Activated CD4-positive, alpha-beta T cell treated with anti-CD3 and anti-CD28 coated beads, Interleukin-2, amount 10 ng/mL, durations not matched to agents 24 days and 14 days (primary cell): Measurements from ENCODE around the gene SUPT20HL2. TPM values are rescaled to one million over a fixed set of nuclear protein-coding genes. Genes with fewer than 3 reads are reported as not detected.

Source experiments
- DNase-seq: peaks from one replicate; pipeline ENCODE4 v3.0.0; 2022
- H3K27ac Mint-ChIP-seq: one replicate; pipeline ENCODE4 v1.8.0; 2022; ENCODE audit warnings: mild to moderate bottlenecking, mixed read lengths
- H3K27me3 Mint-ChIP-seq: one replicate; pipeline ENCODE4 v1.8.0; 2022; ENCODE audit warnings: mixed read lengths
- H3K36me3 Mint-ChIP-seq: one replicate; pipeline ENCODE4 v1.8.0; 2022; ENCODE audit warnings: low read depth, mild to moderate bottlenecking, mixed read lengths
- H3K4me1 Mint-ChIP-seq: one replicate; pipeline ENCODE4 v1.8.0; 2021; ENCODE audit warnings: mixed read lengths
- H3K4me3 Mint-ChIP-seq: one replicate; pipeline ENCODE4 v1.8.0; 2022; ENCODE audit warnings: mild to moderate bottlenecking, moderate library complexity, mixed read lengths
- H3K9me3 Mint-ChIP-seq: one replicate; pipeline ENCODE4 v1.8.0; 2021; ENCODE audit warnings: mixed read lengths
- intact Hi-C: fragments of 100-400 bp; cut with micrococcal nuclease; formaldehyde crosslinking; loops from one replicate; pipeline ENCODE4 v1.15.1; 2023
- total RNA-seq: library from RNA; stranded (reverse); gene quantifications from 2 replicates; pipeline ENCODE4 v1.2.3, GENCODE V29; 2022

SUPT20HL2 gene
- total RNA-seq, 1 donor from 2014 or later = 0.09 TPM

- no peak overlapping the region for H3K4me3 Mint-ChIP-seq
- intact Hi-C loops = no loop called here
- no peaks in the 10 kb centered on the region for H3K36me3 Mint-ChIP-seq
- no peak for DNase-seq
- no peaks in the 10 kb centered on the region for H3K9me3 Mint-ChIP-seq
- H3K4me1 Mint-ChIP-seq = peaks cover 2% of the 10 kb centered on the region
- H3K27ac Mint-ChIP-seq = no peak overlapping the region
- peaks cover 1% of the 10 kb centered on the region for H3K27me3 Mint-ChIP-seq
These were observed 15.7 kb downstream of the SUPT20HL2 start for GRCh38 chrX:24298191-24298590.

DNA sequence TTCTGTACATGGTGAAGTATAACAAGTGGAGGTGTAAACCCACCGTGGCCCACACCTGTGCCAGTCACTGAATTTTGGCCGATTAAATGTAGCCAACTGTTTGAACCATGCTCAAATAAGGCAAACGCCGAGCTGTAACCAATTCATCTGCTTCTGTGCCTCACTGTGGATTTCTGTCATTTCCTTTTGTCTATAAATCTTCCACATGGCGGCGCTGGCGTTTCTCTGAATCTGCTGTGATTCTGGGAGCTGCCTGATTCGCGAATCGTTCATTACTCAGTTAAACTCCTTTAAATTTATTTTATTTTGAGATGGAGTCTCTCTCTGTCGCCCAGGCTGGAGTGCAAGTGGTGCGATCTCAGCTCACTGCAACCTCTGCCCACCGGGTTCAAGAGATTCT is 19.2 kb downstream of the SUPT20HL2 start:
- H3K27ac Mint-ChIP-seq = no peak overlapping the region
- no peaks in the 10 kb centered on the region for H3K9me3 Mint-ChIP-seq
- H3K27me3 Mint-ChIP-seq = peaks cover 1% of the 10 kb centered on the region
- peaks cover 2% of the 10 kb centered on the region for H3K4me1 Mint-ChIP-seq
- intact Hi-C loops = no loop called here
- no peaks in the 10 kb centered on the region for H3K36me3 Mint-ChIP-seq
- DNase-seq = peak; percentile 79
- no peak overlapping the region for H3K4me3 Mint-ChIP-seq

DNA sequence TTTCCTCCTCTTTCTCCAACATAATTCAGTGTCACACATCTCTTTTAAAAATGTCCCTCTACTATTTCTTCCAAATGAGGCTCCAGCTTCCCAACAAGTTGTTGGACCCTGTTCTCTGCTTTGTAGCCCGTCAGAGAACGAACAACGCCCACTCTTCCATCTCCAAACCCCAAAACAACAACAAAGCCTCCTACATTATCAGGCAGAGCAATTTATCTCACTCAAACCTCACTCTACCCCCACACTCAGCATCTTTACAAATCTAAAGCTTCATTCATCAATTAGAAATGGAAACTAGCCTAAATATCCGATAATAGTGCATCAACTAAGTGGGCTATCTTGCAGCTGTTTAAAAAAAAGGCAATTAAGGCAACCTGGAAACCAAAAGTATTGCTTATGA is 20.5 kb downstream of the SUPT20HL2 start:
- H3K4me1 Mint-ChIP-seq = peaks cover 2% of the 10 kb centered on the region
- no peak overlapping the region for H3K4me3 Mint-ChIP-seq
- H3K27me3 Mint-ChIP-seq = peaks cover under 1% of the 10 kb centered on the region
- H3K27ac Mint-ChIP-seq = no peak overlapping the region
- DNase-seq = no peak
- H3K9me3 Mint-ChIP-seq = no peaks in the 10 kb centered on the region
- H3K36me3 Mint-ChIP-seq = no peaks in the 10 kb centered on the region
- intact Hi-C loops = no loop called here

DNA sequence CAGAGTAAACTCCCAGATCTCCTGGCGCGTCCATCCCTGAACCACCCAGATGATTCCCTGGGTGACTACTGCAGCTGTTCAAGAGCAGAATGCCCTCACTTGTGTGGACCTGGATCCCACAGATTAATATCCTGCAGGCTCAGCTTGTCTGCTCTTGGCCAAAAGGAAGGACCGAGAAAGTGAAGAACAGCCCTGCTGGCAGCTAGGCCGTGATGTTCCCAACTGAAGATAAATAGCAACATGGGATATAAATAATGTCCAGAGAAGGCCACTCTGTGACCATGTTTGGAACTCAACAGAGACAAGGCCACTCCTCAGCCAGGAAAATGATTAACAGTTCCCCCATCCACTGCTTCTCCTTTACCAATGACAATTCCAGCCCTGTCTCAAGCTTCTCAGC is 21.5 kb downstream of the SUPT20HL2 start:
- Mint-ChIP-seq H3K36me3 (no peaks in the 10 kb centered on the region), H3K9me3 (no peaks in the 10 kb centered on the region)

DNA sequence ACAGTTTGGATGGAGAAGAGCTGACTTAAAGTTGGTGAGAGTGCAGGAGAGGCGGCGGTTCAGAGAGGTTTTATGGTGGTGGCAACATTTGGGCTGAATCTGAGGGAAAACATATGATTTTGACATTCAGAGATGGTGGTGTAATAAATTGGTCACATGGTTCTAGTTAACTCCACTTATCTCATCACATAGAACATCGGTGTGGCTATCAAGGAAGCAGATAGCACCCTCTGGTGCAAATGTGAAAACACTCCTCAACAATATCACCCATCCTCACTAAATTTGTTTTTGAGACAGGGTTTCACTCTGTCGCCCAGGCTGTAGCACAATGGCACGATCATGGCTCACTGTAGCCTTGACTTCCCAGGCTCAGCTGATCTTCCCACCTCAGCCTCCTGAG is 28.8 kb downstream of the SUPT20HL2 start:
- intact Hi-C loops = no loop called here
- no peaks in the 10 kb centered on the region for H3K4me1 Mint-ChIP-seq
- H3K27me3 Mint-ChIP-seq = peaks cover 9% of the 10 kb centered on the region
- no peak for DNase-seq
- H3K9me3 Mint-ChIP-seq = no peaks in the 10 kb centered on the region
- no peaks in the 10 kb centered on the region for H3K36me3 Mint-ChIP-seq
- H3K27ac Mint-ChIP-seq = no peak overlapping the region
- no peak overlapping the region for H3K4me3 Mint-ChIP-seq

More for the DNA sequence above, 21.5 kb downstream of the SUPT20HL2 start:
- Mint-ChIP-seq H3K27ac (no peak overlapping the region), H3K27me3 (no peaks in the 10 kb centered on the region), H3K4me3 (no peak overlapping the region), H3K4me1 (peaks cover 2% of the 10 kb centered on the region)
- no peak for DNase-seq
- intact Hi-C loops = no loop called here

GRCh38 chrX:24283127-24283794 is 30.6 kb downstream of the SUPT20HL2 start:
- no peak overlapping the region for H3K27ac Mint-ChIP-seq
- no peak for DNase-seq
- H3K27me3 Mint-ChIP-seq = peaks cover 12% of the 10 kb centered on the region
- H3K9me3 Mint-ChIP-seq = no peaks in the 10 kb centered on the region
- no peaks in the 10 kb centered on the region for H3K4me1 Mint-ChIP-seq
- H3K4me3 Mint-ChIP-seq = no peak overlapping the region
- intact Hi-C loops = no loop called here
- H3K36me3 Mint-ChIP-seq = no peaks in the 10 kb centered on the region

- H3K4me3 Mint-ChIP-seq = no peak overlapping the region
- no peaks in the 10 kb centered on the region for H3K9me3 Mint-ChIP-seq
- H3K27me3 Mint-ChIP-seq = peaks cover 12% of the 10 kb centered on the region
- intact Hi-C loops = no loop called here
- no peak for DNase-seq
- H3K27ac Mint-ChIP-seq = no peak overlapping the region
- H3K4me1 Mint-ChIP-seq = no peaks in the 10 kb centered on the region
- no peaks in the 10 kb centered on the region for H3K36me3 Mint-ChIP-seq
These were observed 31.3 kb downstream of the SUPT20HL2 start for GRCh38 chrX:24282381-24283126.

- Mint-ChIP-seq H3K9me3 (no peaks in the 10 kb centered on the region), H3K36me3 (no peaks in the 10 kb centered on the region), H3K27ac (no peak overlapping the region), H3K4me1 (peaks cover 3% of the 10 kb centered on the region), H3K4me3 (no peak overlapping the region), H3K27me3 (peaks cover 8% of the 10 kb centered on the region)
- intact Hi-C loops = no loop called here
- DNase-seq = no peak
These were observed 36.5 kb downstream of the SUPT20HL2 start for GRCh38 chrX:24277405-24277804.

DNA sequence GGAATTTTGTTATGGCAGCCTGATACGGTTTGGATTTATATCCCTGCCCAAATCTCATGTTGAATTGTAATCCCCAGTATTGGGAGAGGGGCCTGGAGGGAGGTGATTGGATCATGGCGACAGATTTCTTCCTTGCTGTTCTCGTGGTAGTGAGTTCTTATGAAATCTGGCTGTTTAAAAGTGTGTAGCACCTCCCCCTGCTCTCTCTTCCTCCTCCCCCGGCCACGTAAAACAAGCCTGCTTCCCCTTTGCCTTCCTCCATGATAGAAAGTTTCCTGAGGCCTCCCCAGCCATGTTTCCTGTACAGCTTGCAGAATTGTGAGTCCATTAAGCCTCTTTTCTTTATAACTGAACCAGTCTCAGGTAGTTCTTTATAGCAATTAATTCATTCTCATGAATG is 37.9 kb downstream of the SUPT20HL2 start:
- intact Hi-C loops = no loop called here
- H3K27me3 Mint-ChIP-seq = peaks cover 8% of the 10 kb centered on the region
- H3K4me3 Mint-ChIP-seq = no peak overlapping the region
- H3K4me1 Mint-ChIP-seq = peaks cover 3% of the 10 kb centered on the region
- H3K9me3 Mint-ChIP-seq = no peaks in the 10 kb centered on the region
- no peak for DNase-seq
- H3K27ac Mint-ChIP-seq = no peak overlapping the region
- H3K36me3 Mint-ChIP-seq = peaks cover under 1% of the 10 kb centered on the region

GRCh38 chrX:24271262-24271661 is 42.6 kb downstream of the SUPT20HL2 start:
- H3K4me3 Mint-ChIP-seq = no peak overlapping the region
- H3K27ac Mint-ChIP-seq = no peak overlapping the region
- intact Hi-C loops = no loop called here
- H3K4me1 Mint-ChIP-seq = peaks cover 3% of the 10 kb centered on the region
- H3K27me3 Mint-ChIP-seq = peaks cover 5% of the 10 kb centered on the region
- H3K9me3 Mint-ChIP-seq = peaks cover 3% of the 10 kb centered on the region
- DNase-seq = no peak
- peaks cover 1% of the 10 kb centered on the region for H3K36me3 Mint-ChIP-seq

- H3K4me1 Mint-ChIP-seq = peaks cover 10% of the 10 kb centered on the region
- H3K27me3 Mint-ChIP-seq = peaks cover 5% of the 10 kb centered on the region
- no peak for DNase-seq
- no peak overlapping the region for H3K27ac Mint-ChIP-seq
- H3K4me3 Mint-ChIP-seq = no peak overlapping the region
- H3K36me3 Mint-ChIP-seq = peaks cover 1% of the 10 kb centered on the region
- H3K9me3 Mint-ChIP-seq = peaks cover 3% of the 10 kb centered on the region
- intact Hi-C loops = loop anchor here (10.0 kb wide), 1 partner anchor 216 kb away; no protein-coding TSS in a partner anchor
These were observed 45.1 kb downstream of the SUPT20HL2 start for GRCh38 chrX:24268786-24269185.

GRCh38 chrX:24266996-24267395 is 46.9 kb downstream of the SUPT20HL2 start:
- Mint-ChIP-seq H3K36me3 (peaks cover 1% of the 10 kb centered on the region), H3K4me3 (no peak overlapping the region), H3K9me3 (peaks cover 3% of the 10 kb centered on the region), H3K4me1 (peaks cover 15% of the 10 kb centered on the region), H3K27ac (no peak overlapping the region), H3K27me3 (peaks cover 3% of the 10 kb centered on the region)
- intact Hi-C loops = loop anchor here (10.0 kb wide), 1 partner anchor 218 kb away; no protein-coding TSS in a partner anchor
- no peak for DNase-seq

DNA sequence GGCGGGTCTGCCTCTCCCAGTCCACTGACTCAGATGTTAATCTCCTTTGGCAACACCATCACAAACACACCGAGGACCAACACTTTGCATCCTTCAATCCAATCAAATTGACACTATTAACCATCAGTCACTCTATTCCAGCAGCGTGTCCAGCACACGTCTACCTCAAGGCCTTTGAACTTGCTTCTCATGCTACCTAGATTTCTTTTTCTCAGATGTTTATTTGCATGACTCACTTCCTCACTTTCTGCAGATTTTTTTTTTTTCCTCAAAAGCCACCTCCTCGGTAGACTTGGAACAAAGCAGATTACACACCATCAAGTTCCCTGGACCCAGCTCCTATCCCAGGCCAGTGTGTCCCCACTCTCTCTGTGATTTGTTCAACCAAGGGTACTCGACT is 49.5 kb downstream of the SUPT20HL2 start:
- peak overlapping the region; percentile 11 for H3K27ac Mint-ChIP-seq
- intact Hi-C loops = loop anchor here (10.0 kb wide), 1 partner anchor 220 kb away; no protein-coding TSS in a partner anchor

GRCh38 chrX:24262309-24262708 is 51.6 kb downstream of the SUPT20HL2 start:
- Mint-ChIP-seq H3K36me3 (no peaks in the 10 kb centered on the region), H3K4me1 (peaks cover 22% of the 10 kb centered on the region), H3K27me3 (no peaks in the 10 kb centered on the region), H3K9me3 (no peaks in the 10 kb centered on the region), H3K4me3 (peak overlapping the region; percentile 21), H3K27ac (no peak overlapping the region)
- intact Hi-C loops = loop anchor here (10.0 kb wide), 1 partner anchor 222 kb away; no protein-coding TSS in a partner anchor
- DNase-seq = no peak

More for the DNA sequence above, 49.5 kb downstream of the SUPT20HL2 start:
- Mint-ChIP-seq H3K9me3 (no peaks in the 10 kb centered on the region), H3K4me1 (peaks cover 22% of the 10 kb centered on the region), H3K27me3 (peaks cover 2% of the 10 kb centered on the region), H3K4me3 (no peak overlapping the region), H3K36me3 (no peaks in the 10 kb centered on the region)
- no peak for DNase-seq
